ENCODE results near the gene SLC35F6.
A peak's percentile ranks its signal among the peaks of the same experiment; 100 is the strongest.
"Not testable (repeated sequence)": the region's sequence is repeated elsewhere in the genome, so short reads cannot be mapped to it uniquely, and the experiment has no call there.

The SLC35F6 gene

GRCh38 chr2:26745609-26746327, 18.3 kb upstream of the SLC35F6 start:
- peak; percentile 89 for DNase-seq (ENCODE audit: low read depth)
- no peak overlapping the region for H3K4me3 ChIP-seq (ENCODE audit: low read depth, low read length)
- peak; percentile 97 for TF ChIP-seq CTCF (conservative IDR thresholded peaks at IDR 0.05; ENCODE audit: low read depth, low read length)

- no peak for DNase-seq (ENCODE audit: low read depth)
- no peak overlapping the region for H3K4me3 ChIP-seq (ENCODE audit: low read depth, low read length)
- TF ChIP-seq CTCF (conservative IDR thresholded peaks at IDR 0.05; ENCODE audit: low read depth, low read length): no peak
Measured at GRCh38 chr2:26746934-26747333, 17.1 kb upstream of the SLC35F6 start.

- not testable (repeated sequence) for DNase-seq (ENCODE audit: low read depth); H3K4me3 ChIP-seq (ENCODE audit: low read depth, low read length)
Measured at GRCh38 chr2:26749787-26750420, 14.2 kb upstream of the SLC35F6 start.

GRCh38 chr2:26750467-26750866, 13.6 kb upstream of the SLC35F6 start:
- not testable (repeated sequence) for DNase-seq (ENCODE audit: low read depth); H3K4me3 ChIP-seq (ENCODE audit: low read depth, low read length)

GRCh38 chr2:26752656-26753055, 11.4 kb upstream of the SLC35F6 start:
- H3K4me3 ChIP-seq (ENCODE audit: low read depth, low read length): no peak overlapping the region
- no peak for TF ChIP-seq CTCF (conservative IDR thresholded peaks at IDR 0.05; ENCODE audit: low read depth, low read length)
- peak; percentile 51 for DNase-seq (ENCODE audit: low read depth)

GRCh38 chr2:26754539-26754938, 9.5 kb upstream of the SLC35F6 start:
- no peak for TF ChIP-seq CTCF (conservative IDR thresholded peaks at IDR 0.05; ENCODE audit: low read depth, low read length)
- no peak overlapping the region for H3K4me3 ChIP-seq (ENCODE audit: low read depth, low read length)
- DNase-seq (ENCODE audit: low read depth): no peak

- H3K4me3 ChIP-seq (ENCODE audit: low read depth, low read length): no peak overlapping the region
- DNase-seq (ENCODE audit: low read depth): no peak
- TF ChIP-seq CTCF (conservative IDR thresholded peaks at IDR 0.05; ENCODE audit: low read depth, low read length): no peak
Measured at GRCh38 chr2:26754972-26755670, 9.0 kb upstream of the SLC35F6 start.

- no peak overlapping the region for H3K4me3 ChIP-seq (ENCODE audit: low read depth, low read length)
- no peak for TF ChIP-seq CTCF (conservative IDR thresholded peaks at IDR 0.05; ENCODE audit: low read depth, low read length)
- no peak for DNase-seq (ENCODE audit: low read depth)
Measured at GRCh38 chr2:26756337-26756736, 7.7 kb upstream of the SLC35F6 start.

Data from choroid plexus epithelial cell (primary cell).